H1 (cell line): Measurements from ENCODE around the gene TRAPPC6A. TPM values are rescaled to one million over a fixed set of nuclear protein-coding genes. Genes with fewer than 3 reads are reported as not detected.

Source experiments
- CTCF ChIA-PET: fragments of 300-600 bp; sonication (Branson Sonifier 250); formaldehyde crosslinking; loops from one replicate; lab custom pipeline; 2021; ENCODE audit not compliant: partially characterized antibody; lab: Charles Lee
- POLR2A ChIA-PET: fragments of 300-600 bp; sonication (Branson Sonifier 250); formaldehyde crosslinking; loops from one replicate; lab custom pipeline; 2021; ENCODE audit warnings: inconsistent platforms; ENCODE audit not compliant: partially characterized antibody; lab: Charles Lee
- DNase-seq, 2 experiments: peaks; one replicate each; pipeline versions ENCODE4 v3.0.0 to v3.0.0-alpha.2; 2010 to 2022; ENCODE audit warnings: low spot score in 2 of 2, low read depth in 1 of 2, mixed read lengths in 1 of 2
- FAIRE-seq: peaks from 2 replicates; lab custom pipeline; 2011; peaks lifted over from hg19 to GRCh38; lab: Jason Lieb, UNC
- H2AFZ ChIP-seq: 2 replicates; pipeline ENCODE4 v1.8.1; 2012; ENCODE audit warnings: low read length, inconsistent platforms
- H2AK5ac ChIP-seq: 2 replicates; pipeline ENCODE4 v1.6.1; 2013; ENCODE audit warnings: low read depth, low read length
- H2BK120ac ChIP-seq: replicated peaks from 2 replicates; pipeline ENCODE3; 2013; ENCODE audit warnings: low read depth, low read length, inconsistent platforms
- H2BK12ac ChIP-seq: 2 replicates; pipeline ENCODE4 v1.6.1; 2013; ENCODE audit warnings: low read depth, low read length
- H2BK15ac ChIP-seq: 2 replicates; pipeline ENCODE4 v1.6.1; 2013; ENCODE audit warnings: low read length
- H2BK20ac ChIP-seq: 2 replicates; pipeline ENCODE4 v1.6.1; 2013; ENCODE audit warnings: low read length
- H2BK5ac ChIP-seq: 2 replicates; pipeline ENCODE4 v1.6.1; 2013; ENCODE audit warnings: low read depth, low read length
- H3K14ac ChIP-seq: 2 replicates; pipeline ENCODE4 v1.6.1; 2013; ENCODE audit warnings: inconsistent platforms; ENCODE audit not compliant: insufficient read length
- H3K18ac ChIP-seq: 2 replicates; pipeline ENCODE4 v1.6.1; 2013; ENCODE audit warnings: low read length; ENCODE audit errors: extremely low read depth
- H3K23ac ChIP-seq: 2 replicates; pipeline ENCODE4 v1.6.1; 2013; ENCODE audit warnings: inconsistent platforms; ENCODE audit not compliant: insufficient read length
- H3K23me2 ChIP-seq: 2 replicates; pipeline ENCODE4 v1.6.1; 2013; ENCODE audit warnings: low read depth, low read length
- H3K27ac ChIP-seq: 2 replicates; pipeline ENCODE4 v1.6.1; 2011; ENCODE audit warnings: low read depth, low read length, inconsistent platforms
- H3K27me3 ChIP-seq, 4 experiments: replicated peaks in 1 of 4; 1 replicate in 1 of 4; 2 replicates in 3 of 4; pipeline versions ENCODE4 v1.6.1 to v1.8.1; 2011 to 2013; ENCODE audit warnings: low read length in 3 of 4, mild to moderate bottlenecking in 3 of 4, inconsistent platforms in 2 of 4, mixed read lengths in 2 of 4, moderate library complexity in 1 of 4; ENCODE audit not compliant: control insufficient read depth in 3 of 4, insufficient read depth in 3 of 4; ENCODE audit errors: extremely low read depth in 1 of 4
- H3K36me3 ChIP-seq, 4 experiments: 2 replicates each; pipeline versions ENCODE4 v1.6.1 to v1.8.1; 2011 to 2013; ENCODE audit warnings: mild to moderate bottlenecking in 4 of 4, low read length in 3 of 4, moderate library complexity in 2 of 4, control low read depth in 1 of 4, inconsistent platforms in 1 of 4; ENCODE audit not compliant: insufficient read depth in 4 of 4, control insufficient read depth in 2 of 4
- H3K4ac ChIP-seq: replicated peaks from 2 replicates; pipeline ENCODE3; 2013; ENCODE audit warnings: low read length, low read depth, mixed read lengths, inconsistent platforms; ENCODE audit not compliant: insufficient read length
- H3K4me1 ChIP-seq, 4 experiments: replicated peaks in 1 of 4; 1 replicate in 1 of 4; 2 replicates in 3 of 4; pipeline versions ENCODE4 v1.6.1 to v1.8.1; 2011 to 2013; ENCODE audit warnings: low read length in 3 of 4, inconsistent platforms in 2 of 4, mixed read lengths in 1 of 4; ENCODE audit not compliant: insufficient read depth in 4 of 4, control insufficient read depth in 3 of 4
- H3K4me2 ChIP-seq, 2 experiments: 2 replicates each; pipeline versions ENCODE4 v1.6.1 to v1.8.1; 2011 to 2013; ENCODE audit warnings: low read depth in 2 of 2, low read length in 2 of 2, control low read depth in 1 of 2, inconsistent platforms in 1 of 2, mild to moderate bottlenecking in 1 of 2; ENCODE audit not compliant: insufficient read depth in 1 of 2
- H3K4me3 ChIP-seq, 4 experiments: fragments of 200-600, 300-600 bp in 1 of 4; sonication (generic), shearing (Covaris generic), sonication (Bioruptor Twin) in 1 of 4; 2 replicates each; pipeline versions ENCODE4 v1.5.1 to v1.8.1; 2011 to 2016; ENCODE audit warnings: low read length in 4 of 4, low read depth in 3 of 4, control low read depth in 2 of 4, inconsistent platforms in 2 of 4, mild to moderate bottlenecking in 2 of 4, mixed read lengths in 1 of 4, moderate library complexity in 1 of 4; ENCODE audit not compliant: insufficient read depth in 2 of 4; ENCODE audit errors: extremely low read depth in 1 of 4
- H3K56ac ChIP-seq: replicated peaks from 2 replicates; pipeline ENCODE3; 2013; ENCODE audit warnings: low read depth, mild to moderate bottlenecking, mixed read lengths, low read length, inconsistent platforms; ENCODE audit not compliant: insufficient read length
- H3K79me1 ChIP-seq: 2 replicates; pipeline ENCODE4 v1.6.1; 2013; ENCODE audit warnings: low read depth, low read length, control low read depth
- H3K79me2 ChIP-seq, 2 experiments: 2 replicates each; pipeline versions ENCODE4 v1.6.1 to v1.8.1; 2012 to 2013; ENCODE audit warnings: low read length in 2 of 2, mild to moderate bottlenecking in 2 of 2, inconsistent platforms in 1 of 2; ENCODE audit not compliant: insufficient read depth in 2 of 2, control insufficient read depth in 1 of 2
- H3K9ac ChIP-seq, 4 experiments: replicated peaks in 1 of 4; 1 replicate in 1 of 4; 2 replicates in 3 of 4; pipeline versions ENCODE4 v1.6.1 to v1.8.1; 2011 to 2013; ENCODE audit warnings: low read depth in 3 of 4, low read length in 3 of 4, control low read depth in 2 of 4, mild to moderate bottlenecking in 2 of 4, moderate library complexity in 2 of 4, inconsistent platforms in 1 of 4; ENCODE audit errors: extremely low read depth in 1 of 4
- H3K9me3 ChIP-seq, 2 experiments: 2 replicates each; pipeline versions ENCODE4 v1.6.1 to v1.8.1; 2012 to 2013; ENCODE audit warnings: mild to moderate bottlenecking in 2 of 2, moderate library complexity in 2 of 2, control low read depth in 1 of 2, inconsistent platforms in 1 of 2, low read depth in 1 of 2, low read length in 1 of 2, mixed read lengths in 1 of 2; ENCODE audit not compliant: insufficient read depth in 2 of 2
- H4K20me1 ChIP-seq, 2 experiments: replicated peaks in 1 of 2; 2 replicates each; pipeline versions ENCODE3 to v1.8.1; 2011 to 2013; ENCODE audit warnings: inconsistent platforms in 2 of 2, low read length in 2 of 2, mild to moderate bottlenecking in 1 of 2; ENCODE audit not compliant: insufficient read depth in 2 of 2, control insufficient read depth in 1 of 2
- H4K5ac ChIP-seq: 2 replicates; pipeline ENCODE4 v1.6.1; 2013; ENCODE audit warnings: low read length, low read depth, mixed read lengths, inconsistent platforms; ENCODE audit not compliant: insufficient read length
- H4K8ac ChIP-seq: 2 replicates; pipeline ENCODE4 v1.8.0; 2013; ENCODE audit warnings: mild to moderate bottlenecking, moderate library complexity, low read length, inconsistent platforms; ENCODE audit not compliant: insufficient read depth; ENCODE audit errors: extremely low read depth
- H4K91ac ChIP-seq: replicated peaks from 2 replicates; pipeline ENCODE3; 2013; ENCODE audit warnings: low read length, mixed read lengths, inconsistent platforms; ENCODE audit not compliant: insufficient read length
- ATF3 ChIP-seq: IDR thresholded peaks from 2 replicates; pipeline ENCODE4 v1.6.1; 2011; ENCODE audit warnings: low read depth, mild to moderate bottlenecking, low read length; ENCODE audit not compliant: insufficient read depth
- E2F6 ChIP-seq: IDR thresholded peaks from 2 replicates; pipeline ENCODE4 v1.6.1; 2012; ENCODE audit warnings: inconsistent platforms
- NRF1 ChIP-seq: IDR thresholded peaks from 2 replicates; pipeline ENCODE4 v1.6.1; 2011; ENCODE audit warnings: mild to moderate bottlenecking, low read depth, low read length, improper control_type of control experiment
- SIRT6 ChIP-seq: IDR thresholded peaks from one replicate; pipeline ENCODE4 v1.7.1; 2012; ENCODE audit warnings: low read length, inconsistent platforms
- TAF1 ChIP-seq: IDR thresholded peaks from 2 replicates; pipeline ENCODE4 v1.6.1; 2011; ENCODE audit warnings: mild to moderate bottlenecking, low read depth, low read length
- WGBS, 2 experiments: shearing (Covaris generic) in 1 of 2; methylation state at CpG; one replicate each; pipeline versions ENCODE4 v1.1.6 to v1.1.7; 2013 to 2015; ENCODE audit warnings: low lambda C conversion rate in 2 of 2, mixed read lengths in 2 of 2, inconsistent platforms in 1 of 2, low coverage in 1 of 2, missing lambda C conversion rate in 1 of 2; ENCODE audit not compliant: insufficient replicate concordance in 2 of 2, insufficient coverage in 1 of 2, insufficient read length in 1 of 2; ENCODE audit errors: extremely low coverage in 1 of 2, missing lambda C conversion rate in 1 of 2; 5-methylcytosine and 5-hydroxymethylcytosine counted together
- polyA plus RNA-seq, 7 experiments: library from polyadenylated mRNA; depleted of rRNA in 3 of 7; stranded (reverse) in 5 of 7; unstranded in 2 of 7; fragments of >200 nt in 5 of 7; fragments of 200-250 nt in 2 of 7; gene quantifications; 1 replicate in 5 of 7; 2 replicates in 1 of 7; 4 replicates in 1 of 7; pipeline versions ENCODE4 v1.2.1 to v1.2.3, GENCODE V29; 2011 to 2013; ENCODE audit warnings: missing spikeins in 2 of 7, mixed read lengths in 2 of 7
- total RNA-seq: library from RNA; stranded (reverse); fragmentation: NEBNext Ultra II Directional; extraction: Animal tissue kit (Norgen Biotek cat#: 25700); gene quantifications from 2 replicates; pipeline ENCODE4 v1.2.1, GENCODE V29; 2021
- TF ChIP-seq, protein P1 (sequence below): IDR thresholded peaks from 2 replicates; pipeline ENCODE4 v1.6.1; 2012; ENCODE audit warnings: inconsistent platforms

TRAPPC6A gene
- total and polyA plus RNA-seq, 2 of the 8 experiments (the other 6 are each of a cell fraction or from before 2014, with no cell fraction given): 31.8 to 130 TPM

DNA sequence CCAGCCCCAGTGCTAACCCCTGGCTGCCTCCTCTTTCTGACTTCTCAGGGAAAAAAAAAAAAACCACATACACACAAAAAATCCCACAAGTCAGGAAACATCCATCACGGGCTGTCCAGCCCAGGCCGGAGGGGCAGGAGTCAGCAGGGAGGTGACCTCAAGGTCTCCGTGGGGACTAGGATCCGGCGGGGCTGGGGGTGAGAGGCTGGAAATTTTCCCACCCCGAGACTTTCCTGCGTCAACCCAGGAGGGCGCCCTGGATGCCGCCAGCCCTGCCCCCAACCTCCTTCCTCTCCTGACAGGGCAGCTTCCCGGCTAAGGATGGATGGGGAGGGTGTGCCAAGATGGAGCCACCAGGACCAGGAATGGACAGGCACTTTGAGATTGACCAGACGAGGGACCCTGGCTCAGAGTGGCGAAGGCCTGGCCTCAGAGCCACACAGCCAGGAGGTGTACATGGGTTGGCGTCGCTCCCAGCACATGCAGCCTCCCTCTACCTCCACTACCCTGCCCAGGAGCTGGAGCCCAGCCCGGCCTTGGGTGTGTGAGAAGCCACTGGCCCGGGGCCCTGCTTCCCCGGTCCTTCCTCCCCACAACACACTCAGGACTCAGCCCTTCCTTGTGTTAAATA is 33.8 kb upstream of the TRAPPC6A start:
- POLR2A ChIA-PET: interaction anchor here (1.3 kb wide), 1 partner anchor 11 kb away, joined by 4 read pairs; no protein-coding TSS in a partner anchor
- no peak overlapping the region for H2BK12ac ChIP-seq
- H3K27ac ChIP-seq: no peak overlapping the region
- H4K91ac ChIP-seq: no peak overlapping the region
- H3K23me2 ChIP-seq: peaks cover 5% of the 10 kb centered on the region; the same call in 1 of the 2 replicates
- peaks cover 0 to 8% (median 1%) of the 10 kb centered on the region in 4 experiments; a peak in 3 of 7 replicates for H3K4me1 ChIP-seq
- H3K79me2 ChIP-seq: no peaks in the 10 kb centered on the region
- H3K56ac ChIP-seq: no peak overlapping the region
- H2BK20ac ChIP-seq: no peak overlapping the region
- no peak overlapping the region for H3K4ac ChIP-seq
- H2BK5ac ChIP-seq: no peak overlapping the region
- H3K4me2 ChIP-seq: no peak overlapping the region
- FAIRE-seq: no peak
- no peak overlapping the region for H2AK5ac ChIP-seq
- no peaks in the 10 kb centered on the region for H3K79me1 ChIP-seq
- H4K8ac ChIP-seq: peak overlapping the region; percentile 1; the same call in 1 of the 2 replicates
- no peak overlapping the region for H3K9ac ChIP-seq
- H4K5ac ChIP-seq: no peak overlapping the region
- CTCF ChIA-PET: interaction anchor here (0.6 to 4.9 kb wide), 6 partner anchors 10 to 175 kb away, joined by 3 to 29 read pairs (median 6); no protein-coding TSS in a partner anchor
- H2BK15ac ChIP-seq: 0 out of 2 replicates have a peak overlapping the region, but pooled peaks have one; percentile 81
- no peak overlapping the region; the same call in 1 of the 2 replicates for H3K18ac ChIP-seq
- TF ChIP-seq TAF1: no peak
- TF ChIP-seq E2F6: peak; percentile 22; the same call in 1 of the 2 replicates
- TF ChIP-seq ATF3: no peak
- TF ChIP-seq NRF1: no peak
- TF ChIP-seq, protein P1, sequence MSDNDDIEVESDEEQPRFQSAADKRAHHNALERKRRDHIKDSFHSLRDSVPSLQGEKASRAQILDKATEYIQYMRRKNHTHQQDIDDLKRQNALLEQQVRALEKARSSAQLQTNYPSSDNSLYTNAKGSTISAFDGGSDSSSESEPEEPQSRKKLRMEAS: no peak
- TF ChIP-seq SIRT6: no peak
- H3K27me3 ChIP-seq: peaks cover 6 to 24% (median 17%) of the 10 kb centered on the region in 4 experiments
- H2BK120ac ChIP-seq: no peak overlapping the region
- WGBS, 2 experiments: 71% methylated on average over 17 of the region's 17 CpGs; no CpG with 5 or more reads in 1 of the 2 experiments
- H3K14ac ChIP-seq: no peak overlapping the region
- H3K4me3 ChIP-seq: no peak overlapping the region
- H2AFZ ChIP-seq: no peak overlapping the region
- no peak overlapping the region for H3K23ac ChIP-seq
- H4K20me1 ChIP-seq: no peaks in the 10 kb centered on the region
- H3K36me3 ChIP-seq: no peaks in the 10 kb centered on the region
- DNase-seq: no peak
- no peaks in the 10 kb centered on the region for H3K9me3 ChIP-seq
